SK-N-SH treated with all-trans-retinoic acid at 6 μM for 48 hours (cell line): ENCODE results near the gene DDX41.

Experiments used
- OSR1 ChIP-seq: fragments of 250-450 bp; sonication (Bioruptor Pico); IDR thresholded peaks from 2 replicates; pipeline ENCODE4 v1.8.0; 2022; ENCODE audit warnings: moderate library complexity, mild to moderate bottlenecking, inconsistent platforms
- RARB ChIP-seq: fragments of 250-450 bp; sonication (Bioruptor Pico); IDR thresholded peaks from 2 replicates; pipeline ENCODE4 v1.8.0; 2021; ENCODE audit warnings: mild to moderate bottlenecking, moderate library complexity
- TCF4 ChIP-seq: fragments of 250-450 bp; sonication (Bioruptor Pico); IDR thresholded peaks from 2 replicates; pipeline ENCODE4 v1.8.0; 2021; ENCODE audit warnings: mild to moderate bottlenecking, moderate library complexity, borderline replicate concordance
- ZNF565 ChIP-seq: fragments of 450-650 bp; formaldehyde crosslinking; conservative IDR thresholded peaks from 2 replicates; pipeline ENCODE4 v1.5.0; 2020; ENCODE audit warnings: low read depth, mild to moderate bottlenecking, moderate library complexity
- TF ChIP-seq, protein P1 (sequence below): fragments of 250-450 bp; sonication (Bioruptor Pico); IDR thresholded peaks from 2 replicates; pipeline ENCODE4 v1.8.0; 2020; ENCODE audit warnings: mild to moderate bottlenecking, moderate library complexity, borderline replicate concordance

- TF ChIP-seq OSR1 (CRISPR knock-in tag) (no peak), RARB (CRISPR knock-in tag) (no peak), TCF4 (CRISPR knock-in tag) (no peak), ZNF565 (no peak)
- TF ChIP-seq, protein P1, sequence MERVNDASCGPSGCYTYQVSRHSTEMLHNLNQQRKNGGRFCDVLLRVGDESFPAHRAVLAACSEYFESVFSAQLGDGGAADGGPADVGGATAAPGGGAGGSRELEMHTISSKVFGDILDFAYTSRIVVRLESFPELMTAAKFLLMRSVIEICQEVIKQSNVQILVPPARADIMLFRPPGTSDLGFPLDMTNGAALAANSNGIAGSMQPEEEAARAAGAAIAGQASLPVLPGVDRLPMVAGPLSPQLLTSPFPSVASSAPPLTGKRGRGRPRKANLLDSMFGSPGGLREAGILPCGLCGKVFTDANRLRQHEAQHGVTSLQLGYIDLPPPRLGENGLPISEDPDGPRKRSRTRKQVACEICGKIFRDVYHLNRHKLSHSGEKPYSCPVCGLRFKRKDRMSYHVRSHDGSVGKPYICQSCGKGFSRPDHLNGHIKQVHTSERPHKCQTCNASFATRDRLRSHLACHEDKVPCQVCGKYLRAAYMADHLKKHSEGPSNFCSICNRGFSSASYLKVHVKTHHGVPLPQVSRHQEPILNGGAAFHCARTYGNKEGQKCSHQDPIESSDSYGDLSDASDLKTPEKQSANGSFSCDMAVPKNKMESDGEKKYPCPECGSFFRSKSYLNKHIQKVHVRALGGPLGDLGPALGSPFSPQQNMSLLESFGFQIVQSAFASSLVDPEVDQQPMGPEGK (CRISPR knock-in tag) = no peak
Measured at GRCh38 chr5:177504086-177505056, 12.4 kb downstream of the DDX41 start.
